Thymus (tissue), 11 donors: Measurements from ENCODE around the gene MAFG. TPM values are rescaled to one million over a fixed set of nuclear protein-coding genes. Genes with fewer than 3 reads are reported as not detected.

Experiments
- DNase-seq, 9 donors: peaks; one replicate each; pipeline ENCODE4 v3.0.0-alpha.2; 2013; ENCODE audit warnings: low spot score in 9 of 9, low read depth in 6 of 9, missing footprints in 1 of 9
- H3K27ac ChIP-seq, 2 donors: one replicate each; pipeline ENCODE4 v1.5.1; 2013; ENCODE audit warnings: control low read depth in 1 of 2, low read depth in 1 of 2, low read length in 1 of 2, mild to moderate bottlenecking in 1 of 2, moderate library complexity in 1 of 2
- H3K27me3 ChIP-seq, 2 donors: one replicate each; pipeline ENCODE4 v1.5.1; 2013; ENCODE audit warnings: low read length in 1 of 2; ENCODE audit not compliant: control insufficient read depth in 2 of 2, insufficient read depth in 1 of 2
- H3K36me3 ChIP-seq, 2 donors: one replicate each; pipeline ENCODE4 v1.5.1; 2013; ENCODE audit warnings: low read length in 1 of 2, mild to moderate bottlenecking in 1 of 2, moderate library complexity in 1 of 2; ENCODE audit not compliant: control insufficient read depth in 2 of 2, insufficient read depth in 2 of 2
- H3K4me1 ChIP-seq, 2 donors: one replicate each; pipeline ENCODE4 v1.5.1; 2013; ENCODE audit warnings: low read length in 2 of 2; ENCODE audit not compliant: control insufficient read depth in 2 of 2, insufficient read depth in 2 of 2
- H3K4me3 ChIP-seq, 2 donors: one replicate each; pipeline ENCODE4 v1.5.1; 2013; ENCODE audit warnings: low read length in 2 of 2, control low read depth in 1 of 2, mild to moderate bottlenecking in 1 of 2
- H3K9me3 ChIP-seq, 2 donors: one replicate each; pipeline ENCODE4 v1.5.1; 2013; ENCODE audit warnings: low read length in 1 of 2, mild to moderate bottlenecking in 1 of 2; ENCODE audit not compliant: control insufficient read depth in 2 of 2, insufficient read depth in 1 of 2
- WGBS: extraction: QIAGEN DNeasy Blood & Tissue Kit; methylation state at CpG from one replicate; pipeline ENCODE4 v1.1.7; 2013; 5-methylcytosine and 5-hydroxymethylcytosine counted together
- polyA plus RNA-seq: library from polyadenylated mRNA; stranded (reverse); fragments of 200-250 nt; gene quantifications from one replicate; pipeline ENCODE4 v1.2.3, GENCODE V29; 2013
- total RNA-seq: library from RNA; stranded (reverse); fragments of 120-200 nt; gene quantifications from one replicate; pipeline ENCODE4 v1.2.4, GENCODE V29; 2013
- donor health status: healthy.

Gene MAFG
- total and polyA plus RNA-seq, 2 donors, result 6.0 to 7.3 TPM

DNA sequence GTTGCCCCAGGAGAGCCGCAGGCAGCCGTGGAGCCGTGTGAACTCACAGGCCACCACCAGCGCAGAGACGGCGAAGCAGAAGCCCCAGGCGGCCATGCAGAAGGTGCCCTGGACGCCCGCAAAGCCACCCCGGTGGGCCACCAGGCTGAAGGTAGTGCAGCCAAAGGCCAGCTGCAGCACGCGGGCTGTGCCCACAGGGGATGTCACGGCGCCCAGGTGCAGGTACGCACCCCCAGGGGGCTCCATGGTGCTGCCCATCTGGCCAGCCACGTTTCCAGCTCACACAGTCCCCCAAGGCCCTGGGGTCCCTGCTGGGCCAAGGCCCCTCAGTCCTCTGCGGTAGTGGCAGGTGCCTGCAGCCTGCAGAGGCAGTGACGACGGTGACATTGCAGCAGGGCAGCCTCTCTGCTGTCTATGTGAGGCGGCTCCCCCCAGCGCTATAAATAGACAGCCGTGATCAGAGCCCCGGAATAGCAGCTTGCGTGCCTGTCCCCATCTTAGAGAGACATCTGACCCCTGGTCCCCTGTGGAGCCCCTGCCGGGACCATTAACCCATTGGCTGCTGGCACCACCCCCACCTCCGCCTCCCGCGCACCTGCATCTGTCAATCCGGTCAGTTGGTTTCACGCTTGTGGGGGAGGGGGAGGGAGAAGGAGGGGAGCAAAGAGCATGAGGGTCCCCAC, 14.1 kb upstream of the MAFG start:
- peak in 1 of 9 donors; percentile 53 for DNase-seq
- WGBS, result 64% methylated on average over 30 of the region's 30 CpGs
- peaks cover 4 to 19% of the 10 kb centered on the region in 2 donors for H3K4me1 ChIP-seq
- H3K27me3 ChIP-seq, result peaks cover 11 to 72% of the 10 kb centered on the region in 2 donors
- H3K4me3 ChIP-seq, result no peak overlapping the region
- no peaks in the 10 kb centered on the region for H3K36me3 ChIP-seq
- no peak overlapping the region for H3K27ac ChIP-seq
- H3K9me3 ChIP-seq, result peaks cover 0 to 11% of the 10 kb centered on the region in 2 donors

DNA sequence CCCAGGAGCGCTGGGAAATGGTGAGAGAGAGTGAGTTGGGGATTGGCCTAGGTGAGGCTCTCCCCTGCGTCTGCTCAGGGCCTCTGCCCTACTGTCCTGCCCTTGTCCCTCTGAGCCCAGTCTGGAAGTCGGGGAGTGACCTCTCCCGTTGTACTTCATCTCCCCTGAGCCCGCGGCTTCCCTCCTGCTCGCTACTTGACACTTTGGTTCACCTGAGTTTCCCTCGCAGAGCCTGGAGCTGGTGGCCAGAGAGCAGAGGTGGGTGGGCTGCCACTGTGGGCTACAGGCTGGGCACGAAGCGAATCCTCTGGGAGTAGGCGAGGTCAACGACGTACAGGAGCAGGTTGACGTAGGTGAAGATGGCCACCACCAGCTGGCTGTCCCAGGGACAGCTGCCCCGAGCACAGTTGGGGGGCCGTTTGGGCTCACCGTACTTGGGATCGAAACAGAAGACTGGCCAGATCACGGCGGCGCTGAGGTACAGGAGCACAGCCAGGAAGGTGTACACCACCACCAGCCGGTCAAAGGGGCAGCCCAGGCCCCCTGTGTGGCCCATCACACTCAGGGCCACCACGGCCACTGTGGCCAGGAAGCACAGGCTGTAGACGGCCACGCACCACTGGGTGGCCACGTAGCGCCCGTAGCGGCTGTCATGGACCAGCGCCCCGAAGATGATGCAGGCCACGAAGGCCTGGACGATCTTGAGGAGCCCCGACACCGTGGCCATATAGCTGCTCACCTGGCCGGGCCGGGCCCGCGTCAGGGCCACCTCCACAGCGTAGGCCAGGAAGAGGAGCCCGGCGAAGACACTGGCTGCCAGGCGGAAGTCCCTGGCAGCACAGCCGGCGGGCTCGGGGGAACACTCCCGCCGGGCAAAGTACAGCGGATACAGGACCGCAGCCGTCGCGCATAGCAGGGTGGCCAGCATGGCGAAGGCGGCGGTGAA, 13.3 kb upstream of the MAFG start:
- Histone ChIP-seq H3K27ac (no peak overlapping the region), H3K36me3 (no peaks in the 10 kb centered on the region), H3K27me3 (peaks cover 11 to 77% of the 10 kb centered on the region in 2 donors), H3K9me3 (peaks cover 0 to 14% of the 10 kb centered on the region in 2 donors), H3K4me1 (peaks cover 5 to 22% of the 10 kb centered on the region in 2 donors), H3K4me3 (no peak overlapping the region)
- DNase-seq, result no peak
- 97% methylated on average over 56 of the region's 56 CpGs for WGBS

DNA sequence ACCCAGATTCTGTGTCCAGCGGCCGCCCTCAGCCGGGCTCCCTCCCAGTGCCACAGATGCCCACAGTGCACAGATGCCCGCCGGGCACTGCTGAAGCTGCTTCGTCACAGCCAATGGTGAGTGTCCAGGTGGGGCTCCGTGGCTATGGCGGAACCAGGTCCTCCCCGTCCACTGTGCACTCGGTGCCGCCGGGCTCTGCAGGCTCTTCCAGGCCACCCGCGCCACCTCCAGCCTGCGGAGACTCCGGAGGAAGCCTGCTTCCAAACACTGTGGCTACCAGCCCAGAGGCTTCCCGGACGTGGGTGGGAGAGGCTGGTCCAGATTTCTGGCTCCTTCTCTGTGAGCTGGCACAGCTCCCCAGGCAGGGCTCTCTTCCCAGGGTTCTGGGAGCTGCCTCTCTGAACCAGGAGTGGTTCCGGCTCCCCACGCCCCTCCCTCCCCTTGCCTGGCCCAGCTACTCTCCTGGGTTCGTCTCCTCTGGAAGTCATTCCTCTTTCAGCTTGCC, 12.4 kb upstream of the MAFG start:
- Histone ChIP-seq H3K4me3 (no peak overlapping the region), H3K36me3 (no peaks in the 10 kb centered on the region), H3K9me3 (peaks cover 0 to 14% of the 10 kb centered on the region in 2 donors), H3K4me1 (peaks cover 5 to 22% of the 10 kb centered on the region in 2 donors), H3K27ac (no peak overlapping the region), H3K27me3 (peaks cover 11 to 81% of the 10 kb centered on the region in 2 donors)
- no peak for DNase-seq
- WGBS, result 96% methylated on average over 21 of the region's 21 CpGs

DNA sequence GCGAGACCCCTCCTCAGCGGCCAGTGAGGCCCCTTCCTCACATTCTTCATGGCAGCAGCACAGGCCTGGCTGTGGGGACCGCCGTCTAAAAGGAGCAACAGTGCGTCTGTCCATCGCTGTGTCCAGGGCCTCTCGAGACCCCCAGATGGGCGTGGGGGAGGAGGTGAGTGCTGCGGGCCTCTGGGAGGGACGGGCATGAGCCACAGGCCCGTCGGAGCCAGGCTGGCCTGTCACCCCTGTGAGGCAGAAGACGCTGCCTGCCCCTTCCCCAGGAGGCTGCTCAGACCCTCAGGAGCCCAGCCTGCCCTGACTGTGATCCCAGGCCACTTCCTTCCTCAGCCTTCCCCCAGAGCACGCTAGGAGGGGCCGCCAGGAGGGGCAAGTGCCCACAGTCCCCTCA, 11.7 kb upstream of the MAFG start:
- Histone ChIP-seq H3K27me3 (peaks cover 11 to 76% of the 10 kb centered on the region in 2 donors), H3K4me1 (peaks cover 5 to 22% of the 10 kb centered on the region in 2 donors), H3K4me3 (no peak overlapping the region), H3K9me3 (peaks cover 0 to 14% of the 10 kb centered on the region in 2 donors), H3K36me3 (no peaks in the 10 kb centered on the region), H3K27ac (no peak overlapping the region)
- WGBS, result 55% methylated on average over 15 of the region's 15 CpGs
- DNase-seq, result no peak

DNA sequence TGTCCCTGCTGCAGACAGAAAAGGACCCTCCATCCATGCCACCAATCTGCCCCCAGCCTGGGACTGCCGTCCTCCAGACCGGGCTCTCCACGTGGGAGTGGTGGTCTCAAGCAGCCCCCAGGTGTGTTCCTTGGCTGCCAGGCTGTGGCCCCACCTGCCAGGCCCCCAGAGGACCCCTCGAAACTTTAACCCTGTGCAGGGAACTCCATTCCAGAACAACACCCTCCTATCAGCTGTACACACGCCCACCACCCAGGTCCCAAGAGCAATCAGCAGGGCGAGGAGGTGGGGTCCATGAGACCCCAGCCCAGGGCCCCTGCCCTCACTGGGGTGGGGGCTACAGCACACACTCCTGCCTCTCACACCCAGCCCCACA, 8.2 kb upstream of the MAFG start:
- H3K4me3 ChIP-seq, result no peak overlapping the region
- 97% methylated on average over 6 of the region's 6 CpGs for WGBS

DNA sequence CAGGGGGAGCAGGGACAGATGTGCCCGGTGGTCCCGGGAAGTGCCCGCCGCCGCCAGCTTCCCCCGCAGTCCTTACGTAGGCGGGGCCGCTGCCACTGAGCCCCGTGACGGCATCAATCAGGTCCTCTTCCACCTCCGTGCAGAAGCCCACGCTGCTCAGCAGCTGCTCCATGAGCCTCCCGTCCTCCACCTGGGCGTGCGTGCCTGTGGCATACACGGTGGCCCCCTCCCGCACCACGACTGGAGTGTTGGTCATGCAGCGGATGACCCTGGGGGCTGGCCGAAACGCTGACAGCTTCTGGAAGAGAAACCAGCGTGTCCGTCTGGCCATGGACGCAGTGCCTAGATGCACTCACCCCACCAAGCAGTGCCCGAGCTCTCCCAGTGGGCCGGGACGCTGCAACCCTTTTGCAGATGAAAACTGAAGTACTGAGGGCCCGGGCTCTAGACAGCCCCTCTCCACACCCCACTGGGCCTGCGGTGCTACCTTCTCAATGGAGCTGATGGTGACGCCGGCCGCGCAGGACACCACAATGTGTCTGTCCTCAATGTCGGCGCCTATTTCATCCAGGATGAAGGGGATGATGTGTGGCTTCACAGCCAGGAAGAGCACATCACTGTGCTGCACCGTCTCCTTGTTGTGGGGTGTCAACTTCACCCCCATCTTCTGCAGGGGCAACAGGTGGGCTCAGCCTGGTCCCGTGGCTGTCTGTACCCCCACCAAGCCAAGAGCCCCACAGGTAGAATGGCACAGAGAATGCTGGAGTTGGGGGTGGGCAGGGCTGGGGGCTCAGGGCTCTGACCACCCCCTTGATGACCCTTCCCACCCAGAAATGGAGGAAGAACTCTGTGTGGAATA, 7.5 kb upstream of the MAFG start:
- H3K27ac ChIP-seq, result no peak overlapping the region
- no peaks in the 10 kb centered on the region for H3K36me3 ChIP-seq
- H3K4me1 ChIP-seq, result peaks cover 5 to 21% of the 10 kb centered on the region in 2 donors
- peaks cover 0 to 14% of the 10 kb centered on the region in 2 donors for H3K9me3 ChIP-seq
- DNase-seq, result no peak
- H3K4me3 ChIP-seq, result no peak overlapping the region
- WGBS, result 96% methylated on average over 38 of the region's 38 CpGs
- H3K27me3 ChIP-seq, result peaks cover 0 to 70% of the 10 kb centered on the region in 2 donors

More for the DNA sequence above, 8.2 kb upstream of the MAFG start:
- DNase-seq, result no peak
- peaks cover 0 to 14% of the 10 kb centered on the region in 2 donors for H3K9me3 ChIP-seq
- peaks cover 5 to 19% of the 10 kb centered on the region in 2 donors for H3K4me1 ChIP-seq
- peaks cover 2 to 70% of the 10 kb centered on the region in 2 donors for H3K27me3 ChIP-seq
- no peak overlapping the region for H3K27ac ChIP-seq
- no peaks in the 10 kb centered on the region for H3K36me3 ChIP-seq

DNA sequence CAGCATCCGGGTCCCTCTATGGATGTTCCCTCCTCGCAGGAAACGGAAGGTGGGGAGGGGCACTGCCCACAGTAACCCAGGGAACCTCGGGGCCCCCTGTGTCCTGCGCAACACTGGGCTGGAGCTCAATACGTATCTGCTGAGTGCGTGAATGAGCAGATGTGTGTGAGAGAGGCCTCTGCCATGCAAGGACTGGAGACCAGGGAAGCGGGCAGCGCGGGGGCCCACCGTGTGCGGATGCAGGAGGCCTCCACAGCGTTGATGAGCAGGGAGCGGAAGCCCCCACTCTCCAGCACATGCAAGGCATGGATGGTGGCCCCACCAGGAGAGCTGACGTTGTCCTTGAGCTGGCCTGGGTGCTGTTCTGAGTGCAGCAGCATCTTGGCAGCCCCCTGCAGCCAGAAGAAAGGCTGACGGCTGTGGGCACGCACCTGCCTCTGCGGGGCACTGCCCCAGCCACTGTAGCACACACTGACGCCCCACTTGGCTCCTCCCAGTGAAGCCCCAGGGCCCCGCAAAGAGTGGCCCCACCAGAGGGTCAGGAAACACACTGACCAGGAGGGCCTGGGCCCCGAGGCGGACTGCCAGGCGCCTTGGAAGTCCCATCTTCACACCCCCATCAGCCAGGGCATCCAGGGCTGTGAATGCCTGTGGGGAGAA, 6.7 kb upstream of the MAFG start:
- no peaks in the 10 kb centered on the region for H3K36me3 ChIP-seq
- DNase-seq, result no peak
- WGBS, result 91% methylated on average over 23 of the region's 23 CpGs
- H3K4me3 ChIP-seq, result no peak overlapping the region
- peaks cover 5 to 22% of the 10 kb centered on the region in 2 donors for H3K4me1 ChIP-seq
- no peak overlapping the region for H3K27ac ChIP-seq
- H3K27me3 ChIP-seq, result peaks cover 4 to 70% of the 10 kb centered on the region in 2 donors
- peaks cover 0 to 14% of the 10 kb centered on the region in 2 donors for H3K9me3 ChIP-seq

DNA sequence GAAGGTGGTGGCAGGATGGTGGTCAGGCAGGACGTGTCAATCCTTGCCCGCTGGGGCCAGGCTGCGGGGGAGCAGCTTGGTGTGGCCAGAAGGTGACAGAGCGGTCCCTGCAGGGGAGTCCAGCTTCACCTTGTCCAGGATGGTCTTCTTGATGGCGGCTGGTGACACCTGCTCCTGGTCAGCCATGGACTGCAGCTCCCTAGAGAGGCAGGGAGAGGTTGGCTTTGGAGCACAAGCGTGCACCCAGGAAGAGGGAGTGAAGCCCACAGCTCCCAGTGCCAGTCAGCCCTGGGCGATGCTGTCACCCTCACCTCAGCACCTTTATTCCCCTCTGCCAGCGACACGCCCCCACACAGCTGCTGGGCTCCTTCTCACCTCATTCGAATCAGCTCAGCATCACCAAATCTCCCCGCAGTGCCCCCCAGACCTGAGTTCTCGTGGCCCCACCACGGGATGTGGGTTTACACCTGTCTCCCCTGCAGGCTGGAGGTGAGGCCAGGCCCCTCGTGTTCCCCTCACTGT, 5.7 kb upstream of the MAFG start:
- H3K27me3 ChIP-seq, result peaks cover 14 to 70% of the 10 kb centered on the region in 2 donors
- 80% methylated on average over 14 of the region's 14 CpGs for WGBS
- H3K27ac ChIP-seq, result no peak overlapping the region
- H3K36me3 ChIP-seq, result no peaks in the 10 kb centered on the region
- H3K4me1 ChIP-seq, result peaks cover 9 to 29% of the 10 kb centered on the region in 2 donors
- peaks cover 0 to 13% of the 10 kb centered on the region in 2 donors for H3K9me3 ChIP-seq
- DNase-seq, result no peak
- H3K4me3 ChIP-seq, result no peak overlapping the region
